Sigmoid colon (tissue), 7 donors: ENCODE results near the gene SIPA1. TPM values are rescaled to one million over a fixed set of nuclear protein-coding genes. Genes with fewer than 3 reads are reported as not detected.

ENCODE experiments used
- DNase-seq: peaks from one replicate; pipeline ENCODE4 v3.0.0-alpha.2; 2019
- H3K27ac ChIP-seq, 4 donors: fragments of 200-600 bp; sonication (generic); one replicate each; pipeline ENCODE4 v1.5.1; 2016 to 2019; ENCODE audit warnings: mild to moderate bottlenecking in 1 of 4
- H3K27me3 ChIP-seq, 3 donors: fragments of 200-600 bp; sonication (generic); one replicate each; pipeline ENCODE4 v1.5.1; 2019; ENCODE audit warnings: mild to moderate bottlenecking in 1 of 3
- H3K36me3 ChIP-seq, 4 donors: fragments of 200-600 bp; sonication (generic); one replicate each; pipeline ENCODE4 v1.5.1; 2016 to 2019
- H3K4me1 ChIP-seq, 4 donors: fragments of 200-600 bp; sonication (generic); one replicate each; pipeline ENCODE4 v1.5.1; 2017 to 2019
- H3K4me3 ChIP-seq, 4 donors: fragments of 200-600 bp; sonication (generic); one replicate each; pipeline ENCODE4 v1.5.1; 2017 to 2019; ENCODE audit warnings: mild to moderate bottlenecking in 2 of 4, moderate library complexity in 1 of 4
- H3K9me3 ChIP-seq, 4 donors: fragments of 200-600 bp in 3 of 4; sonication (generic) in 3 of 4; one replicate each; pipeline versions ENCODE4 v1.5.1 to v1.6.1; 2013 to 2019
- EP300 ChIP-seq, 4 donors: sonication (generic); formaldehyde crosslinking; IDR thresholded peaks; one replicate each; pipeline ENCODE4 v1.6.1; 2017; ENCODE audit warnings: antibody characterized with exemption in 4 of 4
- POLR2A ChIP-seq, 2 donors: fragments of 450-650 bp; IDR thresholded peaks; one replicate each; pipeline ENCODE4 v1.6.1; 2016; ENCODE audit warnings: antibody characterized with exemption in 2 of 2, mild to moderate bottlenecking in 2 of 2, moderate library complexity in 2 of 2
- POLR2AphosphoS5 ChIP-seq, 4 donors: sonication (generic); formaldehyde crosslinking; IDR thresholded peaks; one replicate each; pipeline ENCODE4 v1.6.1; 2017; ENCODE audit warnings: antibody characterized with exemption in 4 of 4
- WGBS, 2 donors: extraction: QIAGEN DNeasy Blood & Tissue Kit; methylation state at CpG; one replicate each; pipeline ENCODE4 v1.1.7; 2013; 5-methylcytosine and 5-hydroxymethylcytosine counted together
- intact Hi-C: fragments of 100-400 bp; cut with DNase I; formaldehyde crosslinking; loops from one replicate; pipeline ENCODE4 v1.15.1; 2023
- polyA plus RNA-seq, 3 donors: library from polyadenylated mRNA; stranded (reverse); fragments of 200-250 nt; gene quantifications; one replicate each; pipeline ENCODE4 v1.2.3, GENCODE V29; 2013
- total RNA-seq, 4 donors: library from RNA; depleted of rRNA; stranded (reverse); fragments of >200 nt; gene quantifications; one replicate each; pipeline ENCODE4 v1.1.0, GENCODE V29; 2016
- TF ChIP-seq, protein P1 (sequence below), 4 experiments: fragments of 450-650 bp in 3 of 4; fragments of 200-600 bp in 1 of 4; IDR thresholded peaks; one replicate each; pipeline ENCODE4 v1.5.1; 2016 to 2019; ENCODE audit warnings: antibody characterized with exemption in 4 of 4, mild to moderate bottlenecking in 3 of 4, moderate library complexity in 2 of 4
- donor health status: healthy with polysubstance abuse.
- donor health status: Bipolar disorder and iron deficiency.
- donor health status: healthy.

Gene SIPA1
- total and polyA plus RNA-seq, 7 donors, result 19.9 to 53.6 (median 30.7) TPM

DNA sequence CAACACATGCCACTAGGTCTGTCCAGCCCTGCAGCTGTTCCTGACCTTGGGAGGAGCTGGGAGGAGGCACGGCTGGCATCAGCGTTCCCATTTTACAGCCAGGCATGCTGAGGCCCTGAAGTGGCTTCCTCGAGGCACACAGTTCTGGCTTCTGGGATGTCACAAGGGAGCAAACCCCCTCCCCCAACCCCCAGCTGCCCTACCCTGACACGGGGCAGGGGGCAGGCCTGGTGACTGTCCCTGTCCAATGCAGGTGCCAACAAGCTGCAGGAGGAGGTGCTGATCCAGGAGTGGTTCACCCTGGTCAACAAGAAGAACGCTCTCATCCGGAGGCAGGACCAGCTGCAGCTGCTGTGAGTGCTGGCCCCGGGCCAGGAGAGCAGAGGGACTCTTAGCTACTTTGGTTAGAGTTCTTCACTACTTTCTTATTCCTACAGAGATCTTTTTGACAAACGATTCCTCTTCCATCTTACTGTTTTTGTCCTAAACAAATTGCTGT, 47.6 kb upstream of the SIPA1 start:
- H3K9me3 ChIP-seq, result no peaks in the 10 kb centered on the region
- DNase-seq, result peak; percentile 84
- peak in 1 of 4 donors; percentile 15 for TF ChIP-seq POLR2AphosphoS5 (IDR thresholded peaks at IDR 0.05)
- TF ChIP-seq POLR2A (IDR thresholded peaks at IDR 0.05), result no peak
- intact Hi-C loops, result no loop called here
- H3K27me3 ChIP-seq, result no peaks in the 10 kb centered on the region
- peaks cover 7 to 59% (median 34%) of the 10 kb centered on the region in 4 donors for H3K36me3 ChIP-seq
- no peak overlapping the region for H3K4me3 ChIP-seq
- H3K4me1 ChIP-seq, result peaks cover 0 to 70% (median 61%) of the 10 kb centered on the region in 4 donors
- WGBS, 2 donors, result 56 to 67% methylated on average over 8 of the region's 8 CpGs
- H3K27ac ChIP-seq, result peak overlapping the region in 3 of 4 donors; percentile 57 to 81 (median 77)

DNA sequence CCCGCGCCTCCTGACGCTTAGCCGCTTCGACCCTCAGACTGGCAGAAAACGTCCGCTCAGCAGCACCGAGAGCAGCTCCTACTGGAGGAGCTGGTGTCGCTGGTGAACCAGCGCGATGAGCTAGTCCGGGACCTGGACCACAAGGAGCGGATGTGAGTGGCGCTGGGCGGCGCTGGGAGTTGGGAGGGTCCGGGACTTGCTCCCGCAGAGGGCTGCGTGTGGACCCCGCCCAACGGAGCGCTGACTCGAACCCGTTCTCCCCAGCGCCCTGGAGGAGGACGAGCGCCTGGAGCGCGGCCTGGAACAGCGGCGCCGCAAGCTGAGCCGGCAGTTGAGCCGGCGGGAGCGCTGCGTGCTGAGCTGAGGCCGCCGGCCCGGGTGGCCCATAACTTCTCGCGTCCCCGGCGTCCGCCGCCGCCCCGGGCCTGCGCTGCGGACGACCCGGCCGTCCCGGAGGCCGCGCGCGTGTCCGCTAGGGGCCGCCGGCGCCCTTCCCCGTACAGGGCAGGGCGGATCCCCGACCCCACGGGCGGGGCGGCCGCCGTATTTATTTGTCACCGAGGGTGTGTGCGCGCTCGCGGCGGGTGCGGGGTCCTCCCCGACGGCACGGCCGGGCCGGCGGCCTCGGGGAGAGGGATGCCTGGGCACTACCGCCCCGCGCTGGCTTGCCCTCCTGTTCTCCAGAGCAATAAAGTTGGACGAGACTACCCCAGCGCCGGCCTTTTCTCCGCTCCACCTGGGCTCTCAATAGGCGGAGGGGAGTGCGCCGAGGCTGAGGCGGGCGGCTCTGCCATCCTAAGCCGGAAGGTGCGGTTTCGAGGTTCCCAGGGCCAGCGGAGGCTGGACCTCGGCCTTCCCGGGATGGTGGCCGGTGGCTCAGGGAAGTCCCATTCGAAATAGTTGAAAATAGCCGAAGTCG, 45.7 kb upstream of the SIPA1 start:
- Histone ChIP-seq H3K4me3 (peak overlapping the region in 1 of 4 donors; percentile 9), H3K9me3 (no peaks in the 10 kb centered on the region), H3K27ac (peak overlapping the region; percentile 18 to 81 (median 53)), H3K36me3 (peaks cover 7 to 50% (median 30%) of the 10 kb centered on the region in 4 donors), H3K4me1 (peaks cover 0 to 54% (median 47%) of the 10 kb centered on the region in 4 donors), H3K27me3 (no peaks in the 10 kb centered on the region)
- 19 to 57% methylated on average over 106 of the region's 106 CpGs for WGBS, 2 donors
- DNase-seq, result peak; percentile 76
- intact Hi-C loops, result loop anchor here (2.0 kb wide), 1 partner anchor 15 kb away; the partner anchor contains the start of gene EHBP1L1
- TF ChIP-seq, protein P1, sequence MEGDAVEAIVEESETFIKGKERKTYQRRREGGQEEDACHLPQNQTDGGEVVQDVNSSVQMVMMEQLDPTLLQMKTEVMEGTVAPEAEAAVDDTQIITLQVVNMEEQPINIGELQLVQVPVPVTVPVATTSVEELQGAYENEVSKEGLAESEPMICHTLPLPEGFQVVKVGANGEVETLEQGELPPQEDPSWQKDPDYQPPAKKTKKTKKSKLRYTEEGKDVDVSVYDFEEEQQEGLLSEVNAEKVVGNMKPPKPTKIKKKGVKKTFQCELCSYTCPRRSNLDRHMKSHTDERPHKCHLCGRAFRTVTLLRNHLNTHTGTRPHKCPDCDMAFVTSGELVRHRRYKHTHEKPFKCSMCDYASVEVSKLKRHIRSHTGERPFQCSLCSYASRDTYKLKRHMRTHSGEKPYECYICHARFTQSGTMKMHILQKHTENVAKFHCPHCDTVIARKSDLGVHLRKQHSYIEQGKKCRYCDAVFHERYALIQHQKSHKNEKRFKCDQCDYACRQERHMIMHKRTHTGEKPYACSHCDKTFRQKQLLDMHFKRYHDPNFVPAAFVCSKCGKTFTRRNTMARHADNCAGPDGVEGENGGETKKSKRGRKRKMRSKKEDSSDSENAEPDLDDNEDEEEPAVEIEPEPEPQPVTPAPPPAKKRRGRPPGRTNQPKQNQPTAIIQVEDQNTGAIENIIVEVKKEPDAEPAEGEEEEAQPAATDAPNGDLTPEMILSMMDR (IDR thresholded peaks at IDR 0.05), result no peak
- no peak for TF ChIP-seq EP300 (IDR thresholded peaks at IDR 0.05)
- no peak for TF ChIP-seq POLR2A (IDR thresholded peaks at IDR 0.05)
- TF ChIP-seq POLR2AphosphoS5 (IDR thresholded peaks at IDR 0.05), result peak; percentile 15 to 20 (median 18)

DNA sequence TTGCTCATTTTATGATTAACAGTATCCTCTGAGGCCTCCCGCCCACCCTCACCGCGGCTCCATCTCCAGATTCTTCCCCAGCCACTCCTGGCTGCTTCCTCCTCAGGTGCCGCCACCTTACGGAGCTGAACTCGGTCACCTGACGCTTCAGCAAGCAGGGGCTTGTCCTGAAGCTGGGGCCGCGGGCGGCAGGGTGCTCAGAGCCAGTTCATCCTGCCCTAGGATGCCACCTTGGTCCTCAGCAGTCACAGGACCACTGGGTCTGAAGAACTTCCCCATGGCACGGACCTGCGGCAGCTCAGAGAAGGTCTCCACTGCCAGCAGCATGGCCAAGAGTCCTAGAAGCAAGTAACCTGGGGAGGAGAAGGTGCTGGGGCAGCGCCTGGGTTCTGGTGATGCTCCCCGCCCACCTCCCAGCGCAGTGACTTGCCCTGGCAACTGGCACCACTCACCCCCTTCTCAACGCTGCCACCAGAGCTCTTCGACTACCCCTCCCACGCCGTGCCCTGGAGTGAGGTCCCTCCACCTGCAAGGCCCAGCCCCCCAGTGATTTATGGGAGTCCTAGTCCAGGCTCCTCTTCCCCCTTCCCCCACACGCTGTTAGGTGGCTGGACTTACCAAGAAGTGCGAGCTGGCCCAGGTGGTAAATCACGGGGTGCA, 44.9 kb upstream of the SIPA1 start:
- H3K36me3 ChIP-seq, result peaks cover 12 to 56% (median 36%) of the 10 kb centered on the region in 4 donors
- TF ChIP-seq EP300 (IDR thresholded peaks at IDR 0.05) (no peak), POLR2A (IDR thresholded peaks at IDR 0.05) (no peak), POLR2AphosphoS5 (IDR thresholded peaks at IDR 0.05) (no peak)
- TF ChIP-seq, protein P1 (IDR thresholded peaks at IDR 0.05), result no peak
- H3K4me1 ChIP-seq, result peaks cover 0 to 46% (median 39%) of the 10 kb centered on the region in 4 donors
- no peak overlapping the region for H3K4me3 ChIP-seq
- intact Hi-C loops, result loop anchor here (1.0 to 2.0 kb wide), 2 partner anchors 16 to 53 kb away; partner anchors contain the start of gene EHBP1L1
- whole genome bisulfite sequencing, 2 donors, result 64 to 83% methylated on average over 22 of the region's 22 CpGs
- no peaks in the 10 kb centered on the region for H3K27me3 ChIP-seq
- H3K9me3 ChIP-seq, result no peaks in the 10 kb centered on the region
- no peak for DNase-seq
- H3K27ac ChIP-seq, result peak overlapping the region; percentile 32 to 81 (median 53)

DNA sequence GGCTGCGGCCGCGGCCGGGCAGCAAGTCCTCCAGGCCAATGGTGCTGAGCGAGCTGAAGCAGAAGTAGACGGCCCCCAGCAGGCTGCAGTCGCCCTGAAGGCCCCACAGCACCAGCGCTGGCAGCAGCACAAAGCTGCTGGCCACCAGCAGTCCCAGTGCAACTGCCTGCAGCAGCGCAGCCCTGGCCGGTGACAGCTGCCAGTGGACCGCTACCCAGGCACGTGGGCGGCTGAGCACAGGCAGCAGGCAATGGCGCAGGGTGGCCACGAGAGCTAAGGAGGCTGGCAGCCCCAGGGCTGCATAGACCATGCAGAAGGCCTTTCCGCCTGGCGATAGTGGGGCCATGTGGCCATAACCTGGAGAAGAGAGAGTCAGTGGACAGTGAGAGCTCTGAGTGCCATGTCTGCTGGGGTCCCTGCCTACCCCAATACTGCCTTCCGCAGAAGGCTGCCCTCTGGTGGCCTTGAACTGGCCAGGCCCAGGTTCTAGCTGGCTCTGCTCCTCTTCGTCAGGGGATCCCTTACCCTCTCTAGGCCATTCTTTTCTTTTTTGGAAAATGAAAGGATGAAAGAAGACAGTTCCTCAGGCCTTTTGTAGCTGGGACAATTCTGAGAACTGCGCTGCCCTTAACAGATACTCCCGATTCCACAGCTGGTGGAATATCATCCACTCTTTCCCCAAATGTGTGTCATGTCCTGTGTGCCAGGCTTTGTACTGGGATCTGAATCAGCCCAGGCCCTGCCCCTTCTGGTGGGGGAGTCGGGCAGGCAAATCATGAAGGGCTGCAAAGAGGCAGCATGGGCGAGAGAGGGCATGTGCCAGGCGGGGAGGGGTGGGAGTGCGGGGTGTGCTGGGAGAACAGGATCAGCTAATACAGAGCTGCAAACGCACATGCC, 44.1 kb upstream of the SIPA1 start:
- Histone ChIP-seq H3K27me3 (no peaks in the 10 kb centered on the region), H3K4me3 (no peak overlapping the region), H3K9me3 (no peaks in the 10 kb centered on the region), H3K36me3 (peaks cover 20 to 59% (median 43%) of the 10 kb centered on the region in 4 donors), H3K27ac (peak overlapping the region; percentile 32 to 81 (median 53)), H3K4me1 (peaks cover 0 to 38% (median 31%) of the 10 kb centered on the region in 4 donors)
- DNase-seq, result peak; percentile 75
- TF ChIP-seq POLR2AphosphoS5 (IDR thresholded peaks at IDR 0.05), result peak in 3 of 4 donors; percentile 51 to 66 (median 55)
- no peak for TF ChIP-seq EP300 (IDR thresholded peaks at IDR 0.05)
- no peak for TF ChIP-seq POLR2A (IDR thresholded peaks at IDR 0.05)
- TF ChIP-seq, protein P1 (IDR thresholded peaks at IDR 0.05), result peak; percentile 76 to 93 (median 80)
- intact Hi-C loops, result loop anchor here (1.0 to 2.0 kb wide), 2 partner anchors 17 to 53 kb away; partner anchors contain the start of gene EHBP1L1
- 89% methylated on average over 26 of the region's 26 CpGs for WGBS, 2 donors
